Measurements from ENCODE around the gene DLG3. TPM values are rescaled to one million over a fixed set of nuclear protein-coding genes. Genes with fewer than 3 reads are reported as not detected.

Gene DLG3
- total RNA-seq, 4 donors from 2014 or later = 0.20 to 3.4 (median 0.69) TPM

DNA sequence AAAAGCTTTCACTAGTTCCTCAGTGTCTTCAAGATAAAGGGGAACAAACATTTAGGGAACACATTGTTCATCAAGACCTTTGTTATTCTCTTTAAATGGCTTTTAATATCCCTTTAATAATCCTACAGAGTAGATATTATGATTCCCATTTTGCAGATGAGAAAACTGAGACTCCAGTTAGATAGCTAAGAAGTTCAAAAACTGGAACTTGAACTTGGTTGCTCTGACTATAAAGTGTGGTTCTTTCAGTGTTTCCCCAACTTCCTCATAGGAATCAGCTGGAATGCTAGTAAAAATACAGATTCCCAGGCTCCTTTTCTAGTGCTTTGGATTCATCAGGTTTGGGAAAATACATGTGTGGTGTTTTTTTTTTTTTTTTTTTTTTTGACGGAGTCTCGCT lies 37.7 kb downstream of the DLG3 start:
- in situ Hi-C loops (cut with MboI; ENCODE audit: low sequenced_read_pairs in 4 of 4) = no loop called here
- TF ChIP-seq, protein P1, sequence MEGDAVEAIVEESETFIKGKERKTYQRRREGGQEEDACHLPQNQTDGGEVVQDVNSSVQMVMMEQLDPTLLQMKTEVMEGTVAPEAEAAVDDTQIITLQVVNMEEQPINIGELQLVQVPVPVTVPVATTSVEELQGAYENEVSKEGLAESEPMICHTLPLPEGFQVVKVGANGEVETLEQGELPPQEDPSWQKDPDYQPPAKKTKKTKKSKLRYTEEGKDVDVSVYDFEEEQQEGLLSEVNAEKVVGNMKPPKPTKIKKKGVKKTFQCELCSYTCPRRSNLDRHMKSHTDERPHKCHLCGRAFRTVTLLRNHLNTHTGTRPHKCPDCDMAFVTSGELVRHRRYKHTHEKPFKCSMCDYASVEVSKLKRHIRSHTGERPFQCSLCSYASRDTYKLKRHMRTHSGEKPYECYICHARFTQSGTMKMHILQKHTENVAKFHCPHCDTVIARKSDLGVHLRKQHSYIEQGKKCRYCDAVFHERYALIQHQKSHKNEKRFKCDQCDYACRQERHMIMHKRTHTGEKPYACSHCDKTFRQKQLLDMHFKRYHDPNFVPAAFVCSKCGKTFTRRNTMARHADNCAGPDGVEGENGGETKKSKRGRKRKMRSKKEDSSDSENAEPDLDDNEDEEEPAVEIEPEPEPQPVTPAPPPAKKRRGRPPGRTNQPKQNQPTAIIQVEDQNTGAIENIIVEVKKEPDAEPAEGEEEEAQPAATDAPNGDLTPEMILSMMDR (IDR thresholded peaks at IDR 0.05 in 4 of 5, conservative IDR thresholded peaks at IDR 0.05 in 1 of 5) = no peak
- no peak for TF ChIP-seq POLR2A (IDR thresholded peaks at IDR 0.05)
- no peaks in the 10 kb centered on the region for H3K36me3 ChIP-seq
- H3K9me3 ChIP-seq = no peaks in the 10 kb centered on the region
- no peaks in the 10 kb centered on the region for H3K27me3 ChIP-seq
- H3K4me1 ChIP-seq = peaks cover 0 to 12% of the 10 kb centered on the region in 2 donors
- H3K27ac ChIP-seq = no peak overlapping the region
- ATAC-seq (no peak), DNase-seq (no peak)
- intact Hi-C loops (cut with DNase I; ENCODE audit: low total_unique reads) = no loop called here
- H3K4me3 ChIP-seq = no peak overlapping the region

DNA sequence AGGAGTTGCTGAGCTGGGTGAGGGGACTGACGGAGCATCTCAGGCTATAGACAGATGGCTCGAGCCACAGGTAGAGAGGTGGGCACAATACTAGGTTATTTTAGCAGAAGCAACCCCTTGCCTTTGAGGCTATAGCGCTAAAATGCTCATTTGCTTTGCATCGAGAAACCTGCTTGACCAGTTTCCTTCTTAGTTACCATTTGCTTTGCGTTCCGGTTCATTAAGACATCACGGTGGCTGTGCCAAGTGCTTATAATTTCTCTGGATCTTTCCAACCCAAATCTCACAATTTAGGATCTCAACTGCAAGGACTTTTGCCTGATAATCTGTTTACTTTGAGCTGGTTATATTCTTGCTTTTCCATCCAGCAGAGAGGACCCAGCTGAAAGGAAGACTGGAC lies 40.8 kb downstream of the DLG3 start:
- Histone ChIP-seq H3K4me3 (no peak overlapping the region), H3K36me3 (no peaks in the 10 kb centered on the region), H3K27ac (no peak overlapping the region), H3K9me3 (no peaks in the 10 kb centered on the region), H3K4me1 (peaks cover 0 to 3% of the 10 kb centered on the region in 2 donors), H3K27me3 (no peaks in the 10 kb centered on the region)
- intact Hi-C loops (cut with DNase I; ENCODE audit: low total_unique reads) = no loop called here
- in situ Hi-C loops (cut with MboI; ENCODE audit: low sequenced_read_pairs in 4 of 4) = no loop called here
- DNase-seq (no peak), ATAC-seq (no peak)
- TF ChIP-seq, protein P1 (IDR thresholded peaks at IDR 0.05 in 4 of 5, conservative IDR thresholded peaks at IDR 0.05 in 1 of 5) = no peak
- TF ChIP-seq POLR2A (IDR thresholded peaks at IDR 0.05) = no peak

DNA sequence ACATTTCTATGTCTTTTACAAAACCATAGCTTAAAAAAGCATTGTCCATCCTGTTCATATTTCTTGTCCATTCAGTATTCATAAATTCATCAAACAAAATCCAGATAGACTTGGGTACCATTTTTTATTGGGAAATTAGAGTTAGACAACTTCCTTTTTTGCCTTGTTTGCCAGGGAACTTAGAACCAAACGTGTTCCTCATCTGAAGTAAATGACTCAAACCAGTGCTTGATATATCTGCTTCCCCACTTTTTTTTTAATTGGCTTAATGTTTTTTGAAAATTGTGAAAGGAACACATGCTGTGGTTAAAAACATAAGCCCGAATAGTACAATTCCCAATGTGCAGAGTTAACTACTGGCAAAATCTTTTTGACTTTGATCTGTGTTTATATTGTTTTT lies 44.2 kb downstream of the DLG3 start:
- ATAC-seq (no peak), DNase-seq (no peak)
- in situ Hi-C loops (cut with MboI; ENCODE audit: low sequenced_read_pairs in 4 of 4) = no loop called here
- Histone ChIP-seq H3K36me3 (no peaks in the 10 kb centered on the region), H3K9me3 (no peaks in the 10 kb centered on the region), H3K27ac (no peak overlapping the region), H3K27me3 (no peaks in the 10 kb centered on the region), H3K4me1 (no peaks in the 10 kb centered on the region), H3K4me3 (no peak overlapping the region)
- intact Hi-C loops (cut with DNase I; ENCODE audit: low total_unique reads) = no loop called here
- TF ChIP-seq, protein P1 (IDR thresholded peaks at IDR 0.05 in 4 of 5, conservative IDR thresholded peaks at IDR 0.05 in 1 of 5) = no peak
- no peak for TF ChIP-seq POLR2A (IDR thresholded peaks at IDR 0.05)

DNA sequence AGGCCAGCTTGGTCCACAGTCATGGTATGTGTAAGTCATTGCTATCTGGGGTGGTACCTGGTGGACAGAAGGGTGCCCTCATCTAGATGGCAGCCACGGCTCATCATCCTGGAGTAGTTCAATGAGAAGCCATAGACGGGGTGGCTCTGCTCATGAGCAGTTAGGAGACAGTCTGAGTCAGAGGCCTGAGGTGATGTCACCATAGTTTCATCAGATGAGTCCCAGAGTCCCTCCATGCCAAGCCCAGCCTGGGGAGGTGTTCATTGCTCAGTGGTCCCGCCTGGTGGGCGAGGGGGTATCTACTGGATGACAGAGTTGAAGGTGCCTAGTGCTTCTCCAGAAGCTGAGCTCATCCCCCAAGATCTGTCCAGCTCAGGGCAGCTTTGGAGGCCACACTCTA lies 49.8 kb downstream of the DLG3 start:
- in situ Hi-C loops (cut with MboI; ENCODE audit: low sequenced_read_pairs in 4 of 4) = no loop called here
- H3K27me3 ChIP-seq = no peaks in the 10 kb centered on the region
- no peak overlapping the region for H3K4me3 ChIP-seq
- H3K27ac ChIP-seq = no peak overlapping the region
- H3K36me3 ChIP-seq = no peaks in the 10 kb centered on the region
- no peak for ATAC-seq
- no peaks in the 10 kb centered on the region for H3K9me3 ChIP-seq
- TF ChIP-seq POLR2A (IDR thresholded peaks at IDR 0.05) = no peak
- TF ChIP-seq, protein P1 (IDR thresholded peaks at IDR 0.05 in 4 of 5, conservative IDR thresholded peaks at IDR 0.05 in 1 of 5) = no peak
- no peak for DNase-seq
- intact Hi-C loops (cut with DNase I; ENCODE audit: low total_unique reads) = no loop called here
- H3K4me1 ChIP-seq = no peaks in the 10 kb centered on the region

DNA sequence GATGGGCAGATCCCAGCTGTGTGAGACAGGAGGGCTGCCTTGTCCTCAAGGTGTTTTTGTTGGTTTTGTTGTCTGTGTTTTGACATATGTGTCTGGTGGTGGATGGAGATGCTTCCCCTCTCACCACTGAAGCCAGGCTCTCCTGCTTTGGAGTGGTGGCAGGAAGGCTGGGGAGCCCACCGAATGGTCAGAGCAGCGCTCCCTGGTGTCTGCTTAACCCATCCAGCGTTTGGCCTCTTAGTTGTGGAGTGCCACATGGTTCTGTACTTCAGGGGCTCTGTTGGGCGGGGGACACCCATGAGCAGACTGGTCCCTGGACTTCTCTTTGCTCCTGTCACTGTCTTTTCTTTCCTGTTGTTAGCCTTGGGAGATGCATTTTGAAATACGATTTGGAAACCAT lies 51.9 kb downstream of the DLG3 start:
- in situ Hi-C loops (cut with MboI; ENCODE audit: low sequenced_read_pairs in 4 of 4) (no loop called here), intact Hi-C loops (cut with DNase I; ENCODE audit: low total_unique reads) (no loop called here)
- Histone ChIP-seq H3K36me3 (no peaks in the 10 kb centered on the region), H3K4me3 (no peak overlapping the region), H3K27ac (no peak overlapping the region), H3K9me3 (no peaks in the 10 kb centered on the region), H3K4me1 (no peaks in the 10 kb centered on the region), H3K27me3 (no peaks in the 10 kb centered on the region)
- DNase-seq (no peak), ATAC-seq (no peak)
- TF ChIP-seq POLR2A (IDR thresholded peaks at IDR 0.05) = no peak
- TF ChIP-seq, protein P1 (IDR thresholded peaks at IDR 0.05 in 4 of 5, conservative IDR thresholded peaks at IDR 0.05 in 1 of 5) = no peak
